HepG2 (cell line): Measurements from ENCODE around the gene TOMM22. TPM values are rescaled to one million over a fixed set of nuclear protein-coding genes. Genes with fewer than 3 reads are reported as not detected.

ENCODE experiments used
- AKAP8 ChIP-seq: sonication (generic); formaldehyde crosslinking; IDR thresholded peaks from 2 replicates; pipeline ENCODE4 v1.5.1; 2020; ENCODE audit warnings: mild to moderate bottlenecking, missing genetic modification reagents
- ARNTL ChIP-seq: sonication (generic); formaldehyde crosslinking; IDR thresholded peaks from 2 replicates; pipeline ENCODE4 v1.4.0; 2020; ENCODE audit warnings: mild to moderate bottlenecking, missing genetic modification reagents
- BRD4 ChIP-seq: sonication (generic); formaldehyde crosslinking; IDR thresholded peaks from 2 replicates; pipeline ENCODE4 v1.4.0; 2020; ENCODE audit warnings: missing genetic modification reagents
- CC2D1A ChIP-seq: sonication (generic); formaldehyde crosslinking; IDR thresholded peaks from 2 replicates; pipeline ENCODE4 v1.8.1; 2023; ENCODE audit warnings: mild to moderate bottlenecking, missing genetic modification reagents
- EZH2 ChIP-seq: conservative IDR thresholded peaks from 2 replicates; pipeline ENCODE4 v1.6.1; 2012; ENCODE audit warnings: mild to moderate bottlenecking, low read depth, low read length, moderate library complexity
- GPBP1L1 ChIP-seq: sonication (generic); formaldehyde crosslinking; IDR thresholded peaks from 2 replicates; pipeline ENCODE4 v1.5.0; 2020; ENCODE audit warnings: mild to moderate bottlenecking, missing genetic modification reagents
- HNRNPK ChIP-seq: fragments of 200-400 bp; formaldehyde crosslinking; IDR thresholded peaks from 2 replicates; pipeline ENCODE4 v1.6.1; 2018; ENCODE audit warnings: low read length, low read depth, moderate library complexity, mild to moderate bottlenecking; ENCODE audit not compliant: poor library complexity, severe bottlenecking
- KAT7 ChIP-seq: IDR thresholded peaks from 2 replicates; pipeline ENCODE4 v1.6.1; 2018; ENCODE audit warnings: borderline replicate concordance, missing compliant biosample characterization
- MEIS1 ChIP-seq: sonication (generic); formaldehyde crosslinking; IDR thresholded peaks from 2 replicates; pipeline ENCODE4 v1.9.0; 2021; ENCODE audit warnings: mild to moderate bottlenecking, missing genetic modification reagents, moderate library complexity, borderline replicate concordance
- MLXIP ChIP-seq: sonication (generic); formaldehyde crosslinking; IDR thresholded peaks from 2 replicates; pipeline ENCODE4 v1.9.0; 2021; ENCODE audit warnings: missing genetic modification reagents, borderline replicate concordance
- SNAI1 ChIP-seq: sonication (generic); formaldehyde crosslinking; IDR thresholded peaks from 2 replicates; pipeline ENCODE4 v1.5.0; 2020; ENCODE audit warnings: mild to moderate bottlenecking, missing genetic modification reagents, borderline replicate concordance
- SOX5 ChIP-seq: IDR thresholded peaks from 2 replicates; pipeline ENCODE4 v1.6.1; 2016; ENCODE audit warnings: borderline replicate concordance
- SP2 ChIP-seq: sonication (generic); formaldehyde crosslinking; IDR thresholded peaks from 2 replicates; pipeline ENCODE4 v1.5.1; 2020; ENCODE audit warnings: mild to moderate bottlenecking, missing genetic modification reagents
- THAP7 ChIP-seq: sonication (generic); formaldehyde crosslinking; IDR thresholded peaks from 2 replicates; pipeline ENCODE4 v1.8.1; 2023; ENCODE audit warnings: mild to moderate bottlenecking, missing genetic modification reagents
- WIZ ChIP-seq: sonication (generic); formaldehyde crosslinking; IDR thresholded peaks from 2 replicates; pipeline ENCODE4 v1.5.1; 2020; ENCODE audit warnings: mild to moderate bottlenecking, missing genetic modification reagents
- ZNF124 ChIP-seq: sonication (generic); formaldehyde crosslinking; IDR thresholded peaks from 2 replicates; pipeline ENCODE4 v1.4.0; 2020; ENCODE audit warnings: missing genetic modification reagents
- ZNF224 ChIP-seq: sonication (generic); formaldehyde crosslinking; IDR thresholded peaks from 2 replicates; pipeline ENCODE4 v1.5.0; 2020; ENCODE audit warnings: mild to moderate bottlenecking, missing genetic modification reagents
- ZNF333 ChIP-seq: sonication (generic); formaldehyde crosslinking; IDR thresholded peaks from 2 replicates; pipeline ENCODE4 v1.4.0; 2020; ENCODE audit warnings: mild to moderate bottlenecking, missing genetic modification reagents, borderline replicate concordance
- ZNF503 ChIP-seq: sonication (generic); formaldehyde crosslinking; IDR thresholded peaks from 2 replicates; pipeline ENCODE4 v1.4.0; 2020; ENCODE audit warnings: missing genetic modification reagents
- ZNF678 ChIP-seq: sonication (generic); formaldehyde crosslinking; IDR thresholded peaks from 2 replicates; pipeline ENCODE4 v1.4.0; 2020; ENCODE audit warnings: mild to moderate bottlenecking, missing genetic modification reagents
- ZNF850 ChIP-seq: sonication (generic); formaldehyde crosslinking; conservative IDR thresholded peaks from 2 replicates; pipeline ENCODE4 v1.9.0; 2021; ENCODE audit warnings: mild to moderate bottlenecking, missing genetic modification reagents
- polyA plus RNA-seq, 8 experiments: library from polyadenylated mRNA; depleted of rRNA in 3 of 8; stranded (reverse) in 7 of 8; unstranded in 1 of 8; fragments of >200 nt; fragmentation: Illumina TruSeq in 4 of 8; extraction: Trizol in 4 of 8; gene quantifications; 2 replicates each; pipeline versions ENCODE4 v1.2.1 to v1.2.3, GENCODE V29; 2011 to 2016; ENCODE audit warnings: low read depth in 4 of 8, missing spikeins in 1 of 8, mixed read lengths in 1 of 8; ENCODE audit not compliant: insufficient read depth in 1 of 8
- total RNA-seq, 5 experiments: library from RNA; depleted of rRNA; stranded (reverse); fragments of >200 nt; fragmentation: Illumina TruSeq; extraction: Trizol; gene quantifications; 2 replicates each; pipeline ENCODE4 v1.2.3, GENCODE V29; 2016; ENCODE audit warnings: low read depth in 1 of 5

The TOMM22 gene
- total and polyA plus RNA-seq, 2 of the 13 experiments (the other 11 are each of a cell fraction or from before 2014, with no cell fraction given) = 46.9 to 118 TPM

GRCh38 chr22:38707346-38707745 is 25.6 kb downstream of the TOMM22 start (continued):
- TF ChIP-seq ZNF503 (CRISPR knock-in tag) = 0 out of 2 replicates have a peak, but pooled peaks have one; percentile 32
- TF ChIP-seq GPBP1L1 (CRISPR knock-in tag) = no peak
- no peak for TF ChIP-seq ZNF850 (CRISPR knock-in tag)
- TF ChIP-seq KAT7 (CRISPR knock-in tag) = no peak
- no peak for TF ChIP-seq ZNF224 (CRISPR knock-in tag)
- no peak for TF ChIP-seq ZNF678 (CRISPR knock-in tag)
- TF ChIP-seq ZNF333 (CRISPR knock-in tag) = no peak
- no peak for TF ChIP-seq CC2D1A (CRISPR knock-in tag)
- peak; percentile 59; the same call in 1 of the 2 replicates for TF ChIP-seq SOX5 (CRISPR knock-in tag)
- no peak for TF ChIP-seq WIZ
- no peak for TF ChIP-seq HNRNPK
- TF ChIP-seq EZH2 = no peak
- TF ChIP-seq ARNTL (CRISPR knock-in tag) = 0 out of 2 replicates have a peak, but pooled peaks have one; percentile 16
- TF ChIP-seq ZNF124 (CRISPR knock-in tag) = no peak
- no peak for TF ChIP-seq THAP7 (CRISPR knock-in tag)
- no peak for TF ChIP-seq SNAI1 (CRISPR knock-in tag)
- TF ChIP-seq MEIS1 (CRISPR knock-in tag) = peak; percentile 32; the same call in 1 of the 2 replicates
- peak; percentile 67; the same call in 1 of the 2 replicates for TF ChIP-seq AKAP8
- no peak for TF ChIP-seq SP2 (CRISPR knock-in tag)
- no peak for TF ChIP-seq MLXIP (CRISPR knock-in tag)
- no peak for TF ChIP-seq BRD4
